KMS-11 (cell line): ENCODE measurements around the gene THAP3.

Experiments
- H2AFZ ChIP-seq: fragments of 200-600 bp; sonication (generic); 2 replicates; pipeline ENCODE4 v1.6.1; 2016; ENCODE audit warnings: antibody characterized with exemption, mixed run types, low read depth
- H3K27ac ChIP-seq: fragments of 200-600 bp; sonication (generic); 2 replicates; pipeline ENCODE4 v1.6.1; 2016; ENCODE audit warnings: mild to moderate bottlenecking, mixed run types
- H3K27me3 ChIP-seq: fragments of 200-600 bp; sonication (generic); 2 replicates; pipeline ENCODE4 v1.6.1; 2017; ENCODE audit warnings: mild to moderate bottlenecking, low read depth, mixed run types, moderate library complexity; ENCODE audit not compliant: insufficient read depth
- H3K36me3 ChIP-seq: fragments of 200-600 bp; sonication (generic); 2 replicates; pipeline ENCODE4 v1.6.1; 2017; ENCODE audit warnings: mild to moderate bottlenecking, mixed run types; ENCODE audit not compliant: insufficient read depth
- H3K4me1 ChIP-seq: fragments of 200-600 bp; sonication (generic); 2 replicates; pipeline ENCODE4 v1.6.1; 2016; ENCODE audit warnings: mild to moderate bottlenecking, low read depth, mixed run types; ENCODE audit not compliant: poor library complexity, severe bottlenecking
- H3K4me2 ChIP-seq: fragments of 200-600 bp; sonication (generic); 2 replicates; pipeline ENCODE4 v1.7.0; 2016; ENCODE audit warnings: mild to moderate bottlenecking, mixed run types
- H3K4me3 ChIP-seq: fragments of 200-600 bp; sonication (generic); IDR thresholded peaks from 2 replicates; pipeline ENCODE4 v1.6.1; 2017; ENCODE audit warnings: low read depth, low read length, mixed read lengths; ENCODE audit not compliant: insufficient read depth
- H3K79me2 ChIP-seq: fragments of 200-600 bp; sonication (generic); 2 replicates; pipeline ENCODE4 v1.6.1; 2016; ENCODE audit warnings: low read depth, mixed run types; ENCODE audit not compliant: insufficient read depth
- H3K9ac ChIP-seq: fragments of 200-600 bp; sonication (generic); 2 replicates; pipeline ENCODE4 v1.6.1; 2016; ENCODE audit warnings: mild to moderate bottlenecking, mixed run types
- H4K20me1 ChIP-seq: fragments of 200-600 bp; sonication (generic); 2 replicates; pipeline ENCODE4 v1.6.1; 2016; ENCODE audit warnings: mild to moderate bottlenecking, mixed run types; ENCODE audit not compliant: insufficient read depth
- CTCF ChIP-seq: fragments of 200-600 bp; sonication (generic); conservative IDR thresholded peaks from 2 replicates; pipeline ENCODE4 v1.6.1; 2017; ENCODE audit warnings: low read depth, mild to moderate bottlenecking, antibody characterized with exemption, low read length, moderate library complexity, mixed read lengths

Gene THAP3

GRCh38 chr1:6603238-6603914 lies 21.3 kb upstream of the THAP3 start:
- peak overlapping the region; percentile 78 for H2AFZ ChIP-seq
- peaks cover 40% of the 10 kb centered on the region for H3K79me2 ChIP-seq
- H3K9ac ChIP-seq, result peak overlapping the region; percentile 82
- H4K20me1 ChIP-seq, result peaks cover 11% of the 10 kb centered on the region; the same call in 1 of the 2 replicates
- H3K27me3 ChIP-seq, result no peaks in the 10 kb centered on the region
- TF ChIP-seq CTCF, result no peak
- H3K4me2 ChIP-seq, result peak overlapping the region; percentile 76
- H3K4me3 ChIP-seq, result peak overlapping the region; percentile 77
- H3K27ac ChIP-seq, result peak overlapping the region; percentile 92
- H3K36me3 ChIP-seq, result peaks cover under 1% of the 10 kb centered on the region; the same call in 1 of the 2 replicates
- H3K4me1 ChIP-seq, result peaks cover 25% of the 10 kb centered on the region

GRCh38 chr1:6603915-6604558 lies 20.6 kb upstream of the THAP3 start:
- Histone ChIP-seq H3K27me3 (no peaks in the 10 kb centered on the region), H3K79me2 (peaks cover 34% of the 10 kb centered on the region), H3K4me2 (peak overlapping the region; percentile 76), H3K9ac (peak overlapping the region; percentile 82), H3K27ac (peak overlapping the region; percentile 92), H3K4me3 (peak overlapping the region; percentile 77), H3K4me1 (peaks cover 29% of the 10 kb centered on the region), H2AFZ (peak overlapping the region; percentile 78), H3K36me3 (no peaks in the 10 kb centered on the region; the same call in 1 of the 2 replicates), H4K20me1 (peaks cover 11% of the 10 kb centered on the region; the same call in 1 of the 2 replicates)
- TF ChIP-seq CTCF, result no peak

- no peaks in the 10 kb centered on the region for H3K27me3 ChIP-seq
- H3K4me2 ChIP-seq, result peak overlapping the region; percentile 96
- H4K20me1 ChIP-seq, result no peaks in the 10 kb centered on the region
- H3K9ac ChIP-seq, result peak overlapping the region; percentile 55
- H2AFZ ChIP-seq, result peak overlapping the region; percentile 91
- peaks cover 28% of the 10 kb centered on the region for H3K79me2 ChIP-seq
- peaks cover 33% of the 10 kb centered on the region for H3K4me1 ChIP-seq
- H3K4me3 ChIP-seq, result peak overlapping the region; percentile 88
- no peak for TF ChIP-seq CTCF
- H3K36me3 ChIP-seq, result no peaks in the 10 kb centered on the region; the same call in 1 of the 2 replicates
- peak overlapping the region; percentile 46 for H3K27ac ChIP-seq
These were observed 11.9 kb upstream of the THAP3 start for GRCh38 chr1:6612641-6613360.

GRCh38 chr1:6613361-6614018 lies 11.2 kb upstream of the THAP3 start, which contains the start of gene PHF13:
Gene PHF13 (plus strand): TSS chr1:6613731. CDS start chr1:6614067, 336 bp downstream.
- Histone ChIP-seq H4K20me1 (no peaks in the 10 kb centered on the region), H3K9ac (peak within 1 kb of the TSS; percentile 59), H3K4me1 (peaks cover 33% of the 10 kb centered on the region), H2AFZ (peak within 1 kb of the TSS; percentile 91), H3K36me3 (no peaks in the 10 kb centered on the region; the same call in 1 of the 2 replicates), H3K4me3 (peak within 1 kb of the TSS; percentile 88), H3K4me2 (peak within 1 kb of the TSS; percentile 96), H3K27ac (peak within 1 kb of the TSS; percentile 46), H3K79me2 (peaks cover 33% of the 10 kb centered on the region), H3K27me3 (no peaks in the 10 kb centered on the region)
- TF ChIP-seq CTCF, result no peak
